ENCODE results near the gene TIGD2. TPM values are rescaled to one million over a fixed set of nuclear protein-coding genes. Genes with fewer than 3 reads are reported as not detected.
"Not testable (repeated sequence)": the region's sequence is repeated elsewhere in the genome, so short reads cannot be mapped to it uniquely, and the experiment has no call there.

Gene TIGD2
- total RNA-seq, 2 experiments from 2014 or later: 2.1 to 2.3 TPM

DNA sequence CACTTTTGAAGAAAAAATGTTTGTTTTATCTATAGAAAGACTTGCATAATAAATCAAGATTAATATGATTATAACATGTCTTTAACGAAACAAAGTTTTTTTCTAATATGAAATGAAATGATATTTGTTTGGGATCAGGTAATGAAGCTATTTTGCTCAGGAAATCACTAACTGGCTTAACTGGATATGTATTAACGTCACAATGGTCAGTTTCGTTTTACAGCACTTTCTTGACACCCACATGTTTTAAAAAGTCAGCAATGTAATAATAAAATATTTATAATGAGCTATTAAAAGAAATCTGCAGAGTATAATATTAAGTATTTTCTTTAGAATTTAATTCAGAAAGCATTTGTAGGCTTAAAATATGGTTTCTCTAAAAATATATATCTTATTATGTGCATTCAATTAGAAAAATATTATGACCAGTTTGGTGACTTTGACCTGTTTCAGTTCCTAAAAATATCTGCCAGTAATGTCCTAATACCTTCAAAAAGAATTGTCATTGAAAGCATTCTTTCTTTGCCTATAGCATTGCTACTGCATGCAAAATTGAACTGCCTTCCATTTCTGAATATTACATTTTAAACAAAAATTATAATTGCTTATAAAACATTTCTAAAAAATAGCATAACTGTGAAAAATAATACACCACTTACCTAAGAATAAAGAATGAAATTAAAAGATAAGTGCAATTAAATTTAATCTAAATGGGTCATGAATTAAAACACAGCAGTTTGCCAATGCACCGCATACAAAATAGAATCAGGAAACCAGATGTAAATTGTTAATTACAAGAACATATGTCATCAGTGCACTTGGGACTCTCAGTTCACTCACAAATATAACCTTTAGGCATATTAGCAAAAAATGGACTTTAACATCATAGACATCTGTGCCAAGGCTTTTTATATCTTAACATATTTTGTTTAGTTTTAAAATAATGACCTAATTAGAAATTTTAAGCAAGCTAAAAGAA lies 31.6 kb downstream of the TIGD2 start:
- Mint-ChIP-seq H3K27ac (no peak overlapping the region), H3K4me3 (no peak overlapping the region), H3K27me3 (no peaks in the 10 kb centered on the region), H3K36me3 (ENCODE audit: low read depth) (no peaks in the 10 kb centered on the region), H3K9me3 (ENCODE audit: low read depth) (peaks cover 6% of the 10 kb centered on the region), H3K4me1 (no peaks in the 10 kb centered on the region)
- ATAC-seq: no peak
- ChIA-PET POLR2A (no interaction called here), CTCF (interaction anchor here (1.2 to 1.4 kb wide), 2 partner anchors 9 to 81 kb away, joined by 3 to 4 read pairs; no protein-coding TSS in a partner anchor)
- no peak for DNase-seq
- intact Hi-C loops (cut with DNase I, micrococcal nuclease): no loop called here

DNA sequence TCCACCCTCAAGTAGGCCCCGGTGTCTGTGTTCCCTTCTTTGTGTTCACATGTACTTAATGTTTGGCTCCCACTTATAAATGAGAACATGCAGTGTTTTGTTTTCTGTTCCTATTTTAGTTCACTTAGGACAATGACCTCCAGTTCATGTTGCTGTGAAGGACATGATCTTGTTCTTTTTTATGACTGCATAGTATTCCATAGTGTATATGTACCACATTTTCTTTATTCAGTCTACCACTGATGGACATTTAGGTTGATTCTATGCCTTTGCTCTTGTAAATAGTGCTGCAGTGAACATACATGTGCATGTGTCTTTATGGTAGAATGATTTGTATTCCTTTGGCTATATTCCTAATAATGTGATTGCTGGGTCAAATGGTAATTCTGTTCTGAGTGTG lies 33.3 kb downstream of the TIGD2 start:
- H3K4me1 Mint-ChIP-seq; H3K9me3 Mint-ChIP-seq (ENCODE audit: low read depth); POLR2A ChIA-PET; CTCF ChIA-PET; H3K36me3 Mint-ChIP-seq (ENCODE audit: low read depth); ATAC-seq; intact Hi-C loops (cut with DNase I, micrococcal nuclease); DNase-seq; H3K27me3 Mint-ChIP-seq; H3K4me3 Mint-ChIP-seq; H3K27ac Mint-ChIP-seq: not testable (repeated sequence)

DNA sequence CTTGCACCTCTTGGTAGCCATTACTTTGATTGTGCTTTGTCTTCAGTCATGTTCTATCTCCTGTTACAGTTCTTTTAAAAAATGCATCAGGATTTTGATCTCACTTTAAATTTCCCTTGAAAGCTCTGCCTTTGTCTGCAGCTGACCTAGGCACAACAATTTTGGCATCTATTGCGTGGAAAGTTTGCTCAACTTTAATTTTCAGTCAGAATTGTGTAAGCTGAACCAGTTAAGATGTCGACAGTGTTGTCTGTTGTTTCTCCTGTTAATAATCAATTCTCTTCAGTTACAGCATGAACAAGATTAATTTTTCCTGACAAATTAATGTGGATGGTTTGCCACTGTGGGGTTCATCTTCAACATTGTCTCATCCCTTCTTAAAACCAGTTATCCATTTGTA lies 34.9 kb downstream of the TIGD2 start:
- intact Hi-C loops (cut with DNase I, micrococcal nuclease): no loop called here
- no peak for DNase-seq
- no peaks in the 10 kb centered on the region for H3K27me3 Mint-ChIP-seq
- H3K27ac Mint-ChIP-seq: no peak overlapping the region
- ChIA-PET POLR2A (no interaction called here), CTCF (interaction anchor here (0.7 to 1.2 kb wide), 2 partner anchors 11 to 59 kb away, joined by 3 read pairs; no protein-coding TSS in a partner anchor)
- peaks cover 6% of the 10 kb centered on the region for H3K9me3 Mint-ChIP-seq (ENCODE audit: low read depth)
- ATAC-seq: no peak
- H3K4me3 Mint-ChIP-seq: no peak overlapping the region
- no peaks in the 10 kb centered on the region for H3K4me1 Mint-ChIP-seq
- H3K36me3 Mint-ChIP-seq (ENCODE audit: low read depth): no peaks in the 10 kb centered on the region

DNA sequence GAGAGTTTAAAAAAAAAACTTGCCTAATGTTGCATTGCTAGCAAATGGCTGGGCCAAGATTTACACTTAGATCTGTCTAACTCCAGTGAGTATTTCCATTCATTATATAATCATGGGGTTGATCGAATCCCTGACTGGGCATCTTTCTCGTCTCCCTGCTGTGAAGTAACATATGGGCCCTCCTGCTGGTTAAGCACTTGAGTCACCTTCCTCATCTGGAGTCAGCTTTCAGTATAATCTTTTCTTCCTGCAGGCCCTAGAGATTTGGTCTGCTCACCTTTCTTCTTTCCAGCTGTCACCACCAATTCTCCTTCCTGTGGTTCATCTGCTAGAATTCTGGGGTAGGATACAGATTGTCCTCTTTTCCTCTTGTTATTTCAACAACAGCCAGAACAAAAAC lies 41.6 kb downstream of the TIGD2 start:
- DNase-seq: no peak
- Mint-ChIP-seq H3K36me3 (ENCODE audit: low read depth) (no peaks in the 10 kb centered on the region), H3K9me3 (ENCODE audit: low read depth) (no peaks in the 10 kb centered on the region), H3K27ac (no peak overlapping the region), H3K27me3 (peaks cover 2% of the 10 kb centered on the region), H3K4me1 (no peaks in the 10 kb centered on the region), H3K4me3 (no peak overlapping the region)
- POLR2A ChIA-PET: no interaction called here
- ATAC-seq: no peak
- intact Hi-C loops (cut with DNase I, micrococcal nuclease): no loop called here
- CTCF ChIA-PET: no interaction called here

DNA sequence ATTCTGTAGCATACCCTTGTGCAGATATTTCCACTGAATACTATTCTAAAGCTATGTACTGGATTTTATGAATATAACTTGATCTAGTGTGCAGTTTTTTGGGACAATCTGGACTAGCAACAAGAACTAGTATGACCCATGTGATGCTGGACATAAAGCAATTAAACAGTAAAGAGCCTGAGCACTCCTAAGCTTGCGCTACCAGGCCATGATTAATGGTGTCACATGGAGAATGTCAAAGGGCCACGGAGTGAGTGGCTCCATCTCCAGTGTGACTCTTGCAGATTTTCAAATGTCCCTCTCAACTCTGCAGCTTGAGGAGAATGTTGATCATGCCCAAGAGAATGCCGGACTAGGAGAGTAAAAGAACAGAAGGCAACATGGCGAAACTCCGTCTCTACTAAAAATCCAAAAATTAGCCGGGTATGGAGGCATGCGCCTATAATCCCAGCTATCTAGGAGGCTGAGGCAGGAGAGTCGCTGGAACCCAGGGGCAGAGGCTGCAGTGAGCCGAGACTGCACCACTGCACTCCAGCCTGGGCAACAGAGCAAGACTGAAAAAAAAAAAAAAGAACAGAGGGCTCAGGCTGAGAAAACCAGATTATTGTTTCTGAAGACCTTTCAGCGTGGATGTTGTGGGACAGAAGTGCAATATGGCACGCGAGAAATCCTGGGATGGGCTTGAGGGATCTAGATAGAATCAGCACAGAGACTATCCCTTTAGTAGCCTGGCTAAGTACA lies 45.0 kb downstream of the TIGD2 start:
- ATAC-seq (peak; percentile 16), DNase-seq (no peak)
- ChIA-PET POLR2A (interaction anchor here (0.6 kb wide), 1 partner anchor 10 kb away, joined by 4 read pairs; no protein-coding TSS in a partner anchor), CTCF (interaction anchor here (0.6 to 1.3 kb wide), 2 partner anchors 70 to 243 kb away, joined by 4 read pairs; no protein-coding TSS in a partner anchor)
- H3K27ac Mint-ChIP-seq: no peak overlapping the region
- no peaks in the 10 kb centered on the region for H3K36me3 Mint-ChIP-seq (ENCODE audit: low read depth)
- intact Hi-C loops (cut with DNase I, micrococcal nuclease): loop anchor here in 1 of 2 experiments (5.0 kb wide), 1 partner anchor 339 kb away; no protein-coding TSS in a partner anchor
- no peaks in the 10 kb centered on the region for H3K9me3 Mint-ChIP-seq (ENCODE audit: low read depth)
- peaks cover 2% of the 10 kb centered on the region for H3K27me3 Mint-ChIP-seq
- H3K4me1 Mint-ChIP-seq: no peaks in the 10 kb centered on the region
- no peak overlapping the region for H3K4me3 Mint-ChIP-seq

DNA sequence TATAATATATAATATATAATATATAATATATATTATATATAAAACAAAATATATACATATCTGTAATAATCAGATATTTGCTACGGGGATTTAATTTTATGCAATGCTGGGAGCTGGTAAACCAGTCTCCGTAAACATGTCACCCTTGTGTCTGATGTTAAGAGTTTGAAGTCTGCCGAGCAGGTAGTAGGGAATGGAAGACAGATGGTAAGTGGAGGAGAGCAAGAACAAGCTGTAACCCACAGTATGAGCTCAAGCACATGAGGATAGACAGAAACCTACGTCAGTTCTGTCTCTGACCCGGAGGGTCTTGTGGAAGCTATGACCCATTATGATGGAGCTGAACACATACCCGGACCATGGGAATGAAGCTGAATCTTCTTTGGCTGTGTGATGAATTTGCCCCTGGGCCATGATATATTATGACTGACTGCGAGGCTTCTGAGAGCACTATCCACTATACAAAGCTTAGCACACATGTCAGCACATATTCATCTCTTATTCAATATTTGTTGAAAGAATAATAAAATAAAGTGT lies 46.2 kb downstream of the TIGD2 start:
- ATAC-seq (peak; percentile 47), DNase-seq (no peak)
- Mint-ChIP-seq H3K27ac (no peak overlapping the region), H3K4me1 (no peaks in the 10 kb centered on the region), H3K27me3 (peaks cover 2% of the 10 kb centered on the region), H3K4me3 (no peak overlapping the region), H3K9me3 (ENCODE audit: low read depth) (no peaks in the 10 kb centered on the region), H3K36me3 (ENCODE audit: low read depth) (no peaks in the 10 kb centered on the region)
- CTCF ChIA-PET: interaction anchor here (0.6 kb wide), 1 partner anchor 12 kb away, joined by 3 read pairs; no protein-coding TSS in a partner anchor
- intact Hi-C loops (cut with DNase I, micrococcal nuclease): loop anchor here (2.0 to 5.0 kb wide), 3 partner anchors 63 to 745 kb away; no protein-coding TSS in a partner anchor
- POLR2A ChIA-PET: no interaction called here

DNA sequence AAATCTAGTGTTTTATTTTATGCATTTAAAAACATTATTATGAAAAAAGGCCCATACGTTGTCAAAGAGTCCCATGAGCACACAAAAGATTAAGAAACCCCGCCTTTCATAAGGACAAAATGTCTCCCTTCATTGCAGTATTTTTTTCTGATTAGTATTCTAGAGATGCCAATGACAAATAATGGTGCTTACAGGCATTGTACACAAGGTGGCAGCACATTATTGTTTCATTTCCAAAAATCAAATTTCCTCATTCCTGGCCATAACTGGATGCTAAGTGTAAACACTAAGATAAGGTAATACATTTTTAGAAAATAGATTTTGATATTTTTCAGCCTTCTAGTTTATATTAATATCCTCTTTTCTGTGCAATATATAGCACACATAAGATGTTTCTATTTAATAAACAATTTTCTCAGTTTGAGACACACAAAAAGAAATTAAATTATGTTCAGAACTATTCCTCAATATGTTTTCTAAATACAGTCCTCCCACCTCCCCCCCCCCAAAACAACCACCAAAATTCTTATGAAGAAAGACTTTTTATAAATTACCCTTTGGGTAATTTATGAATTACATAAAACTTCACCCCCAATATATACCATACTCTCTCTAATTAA lies 47.7 kb downstream of the TIGD2 start:
- DNase-seq (no peak), ATAC-seq (no peak)
- Mint-ChIP-seq H3K27ac (no peak overlapping the region), H3K36me3 (ENCODE audit: low read depth) (no peaks in the 10 kb centered on the region), H3K27me3 (peaks cover 5% of the 10 kb centered on the region), H3K9me3 (ENCODE audit: low read depth) (no peaks in the 10 kb centered on the region), H3K4me1 (no peaks in the 10 kb centered on the region), H3K4me3 (no peak overlapping the region)
- ChIA-PET CTCF (interaction anchor here (0.9 to 1.6 kb wide), 4 partner anchors 13 to 736 kb away, joined by 4 to 7 read pairs (median 6); partner anchors contain the start of gene MMRN1), POLR2A (no interaction called here)
- intact Hi-C loops (cut with DNase I, micrococcal nuclease): loop anchor here (1.0 to 5.0 kb wide), 4 partner anchors 62 to 744 kb away; no protein-coding TSS in a partner anchor

DNA sequence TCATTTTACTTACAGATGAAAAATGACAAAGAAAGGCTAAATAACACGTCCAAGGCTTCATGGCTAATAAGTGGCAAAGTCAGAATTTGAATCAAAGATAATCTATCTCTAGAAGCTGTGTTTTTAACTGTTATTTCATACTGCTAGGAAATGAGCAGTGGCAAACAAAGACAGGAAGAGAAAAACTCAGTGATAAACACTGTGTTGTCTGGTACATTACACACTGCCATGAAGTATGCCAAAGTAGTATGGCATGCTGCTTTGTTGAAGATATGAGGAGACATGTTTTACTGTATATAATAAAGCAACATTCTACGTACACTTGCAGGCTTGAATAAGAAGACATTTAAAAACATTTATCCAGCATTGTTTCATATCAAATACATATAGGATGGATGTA lies 49.5 kb downstream of the TIGD2 start:
- CTCF ChIA-PET: interaction anchor here (0.7 to 1.6 kb wide), 4 partner anchors 10 to 314 kb away, joined by 3 to 6 read pairs (median 4); no protein-coding TSS in a partner anchor
- peaks cover 5% of the 10 kb centered on the region for H3K27me3 Mint-ChIP-seq
- no peak for ATAC-seq
- H3K4me1 Mint-ChIP-seq: no peaks in the 10 kb centered on the region
- no peaks in the 10 kb centered on the region for H3K9me3 Mint-ChIP-seq (ENCODE audit: low read depth)
- no peak overlapping the region for H3K4me3 Mint-ChIP-seq
- DNase-seq: no peak
- intact Hi-C loops (cut with DNase I, micrococcal nuclease): loop anchor here in 1 of 2 experiments (5.0 kb wide), 1 partner anchor 66 kb away; no protein-coding TSS in a partner anchor
- H3K27ac Mint-ChIP-seq: no peak overlapping the region
- POLR2A ChIA-PET: no interaction called here
- no peaks in the 10 kb centered on the region for H3K36me3 Mint-ChIP-seq (ENCODE audit: low read depth)

DNA sequence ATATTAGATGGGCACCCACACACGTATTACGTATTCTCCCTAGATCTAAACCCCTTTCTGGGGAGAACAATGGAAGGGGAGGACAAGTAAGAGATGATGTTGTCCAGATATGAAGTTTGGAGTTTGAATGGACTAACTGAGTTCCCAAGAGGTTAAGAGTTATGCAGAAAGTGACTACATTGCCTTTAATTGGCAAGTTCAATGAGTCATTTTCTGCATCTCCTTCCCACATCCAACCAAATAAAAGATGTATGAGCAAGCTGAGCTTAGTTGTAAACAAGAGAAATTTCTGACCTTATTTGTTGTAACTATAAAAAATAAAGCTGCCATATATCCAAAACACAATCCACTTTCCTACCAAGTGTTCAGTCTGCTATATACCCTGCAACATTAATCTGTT lies 50.5 kb downstream of the TIGD2 start:
- DNase-seq (no peak), ATAC-seq (no peak)
- POLR2A ChIA-PET: no interaction called here
- H3K27me3 Mint-ChIP-seq: peaks cover 3% of the 10 kb centered on the region
- intact Hi-C loops (cut with DNase I, micrococcal nuclease): loop anchor here in 1 of 2 experiments (5.0 kb wide), 1 partner anchor 65 kb away; no protein-coding TSS in a partner anchor
- H3K9me3 Mint-ChIP-seq (ENCODE audit: low read depth): no peaks in the 10 kb centered on the region
- H3K27ac Mint-ChIP-seq: no peak overlapping the region
- no peaks in the 10 kb centered on the region for H3K36me3 Mint-ChIP-seq (ENCODE audit: low read depth)
- no peaks in the 10 kb centered on the region for H3K4me1 Mint-ChIP-seq
- H3K4me3 Mint-ChIP-seq: no peak overlapping the region
- CTCF ChIA-PET: interaction anchor here (0.6 to 2.1 kb wide), 5 partner anchors 9 to 273 kb away, joined by 3 to 10 read pairs (median 3); no protein-coding TSS in a partner anchor

DNA sequence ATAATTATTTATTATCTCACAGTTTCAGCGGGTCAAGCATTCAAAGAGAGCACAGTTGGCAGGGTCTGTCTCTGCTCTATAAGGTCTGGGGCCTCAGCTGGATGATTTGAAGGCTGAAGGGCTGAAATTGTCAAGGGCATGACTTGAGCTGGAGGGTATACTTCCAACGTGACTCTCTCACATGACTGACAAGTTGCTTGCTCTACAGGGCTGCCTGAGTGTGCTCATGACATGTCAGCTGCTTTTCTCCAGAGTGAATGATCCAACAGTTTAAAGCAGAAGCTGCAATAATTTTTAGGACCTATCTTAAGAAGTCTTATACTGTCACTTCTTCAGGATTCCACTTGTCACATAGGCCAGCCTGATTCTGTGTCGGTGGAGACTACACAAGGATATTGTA lies 51.2 kb downstream of the TIGD2 start:
- peaks cover 3% of the 10 kb centered on the region for H3K27me3 Mint-ChIP-seq
- ChIA-PET POLR2A (no interaction called here), CTCF (interaction anchor here (0.6 to 2.1 kb wide), 4 partner anchors 60 to 272 kb away, joined by 3 to 10 read pairs (median 4); no protein-coding TSS in a partner anchor)
- no peaks in the 10 kb centered on the region for H3K36me3 Mint-ChIP-seq (ENCODE audit: low read depth)
- ATAC-seq (no peak), DNase-seq (no peak)
- no peak overlapping the region for H3K27ac Mint-ChIP-seq
- H3K4me3 Mint-ChIP-seq: no peak overlapping the region
- no peaks in the 10 kb centered on the region for H3K9me3 Mint-ChIP-seq (ENCODE audit: low read depth)
- intact Hi-C loops (cut with DNase I, micrococcal nuclease): loop anchor here in 1 of 2 experiments (5.0 kb wide), 1 partner anchor 65 kb away; no protein-coding TSS in a partner anchor
- H3K4me1 Mint-ChIP-seq: no peaks in the 10 kb centered on the region

Data from activated CD4-positive, alpha-beta T cell treated with anti-CD3 and anti-CD28 coated beads for 36 hours (primary cell).